Neural progenitor cell (in vitro differentiated cells): ENCODE results near the gene ZNF655. TPM values are rescaled to one million over a fixed set of nuclear protein-coding genes. Genes with fewer than 3 reads are reported as not detected.

ENCODE experiments used
- DNase-seq: peaks from one replicate; pipeline ENCODE4 v3.0.0-alpha.2; 2016; ENCODE audit warnings: low spot score
- H2AFZ ChIP-seq: fragments of 200-600 bp; sonication (generic); replicated peaks from 2 replicates; pipeline ENCODE4 v1.6.1; 2016; ENCODE audit warnings: antibody characterized with exemption
- H3F3A ChIP-seq: fragments of 200-600 bp; sonication (generic); 2 replicates; pipeline ENCODE4 v1.6.1; 2016; ENCODE audit warnings: antibody characterized with exemption, low read depth
- H3K27ac ChIP-seq: fragments of 200-600 bp; sonication (generic); 2 replicates; pipeline ENCODE4 v1.5.1; 2016; ENCODE audit warnings: mild to moderate bottlenecking
- H3K27me3 ChIP-seq: fragments of 200-600 bp; sonication (generic); 2 replicates; pipeline ENCODE4 v1.6.1; 2016; ENCODE audit warnings: mild to moderate bottlenecking, moderate library complexity
- H3K36me3 ChIP-seq: fragments of 200-600 bp; sonication (generic); 2 replicates; pipeline ENCODE4 v1.5.1; 2016
- H3K4me1 ChIP-seq: fragments of 200-600 bp; sonication (generic); 2 replicates; pipeline ENCODE4 v1.6.1; 2016; ENCODE audit warnings: mixed run types
- H3K4me2 ChIP-seq: fragments of 200-600 bp; sonication (generic); 2 replicates; pipeline ENCODE4 v1.6.1; 2016
- H3K4me3 ChIP-seq: fragments of 200-600 bp; sonication (generic); 2 replicates; pipeline ENCODE4 v1.5.1; 2016
- H3K79me2 ChIP-seq: fragments of 200-600 bp; sonication (generic); 2 replicates; pipeline ENCODE4 v1.6.1; 2016; ENCODE audit warnings: low read depth
- H3K9ac ChIP-seq: fragments of 200-600 bp; sonication (generic); 2 replicates; pipeline ENCODE4 v1.6.1; 2016
- H3K9me3 ChIP-seq: fragments of 200-600 bp; sonication (generic); 2 replicates; pipeline ENCODE4 v1.5.1; 2016; ENCODE audit warnings: low read depth
- H4K20me1 ChIP-seq: fragments of 200-600 bp; sonication (generic); 2 replicates; pipeline ENCODE4 v1.6.1; 2016; ENCODE audit warnings: low read depth
- H3K27ac Mint-ChIP-seq: 3 replicates; pipeline ENCODE4 v1.8.0; 2021; ENCODE audit warnings: mixed read lengths
- H3K27me3 Mint-ChIP-seq: 2 replicates; pipeline ENCODE4 v1.8.0; 2022; ENCODE audit warnings: low read depth, mild to moderate bottlenecking, inconsistent platforms, moderate library complexity, mixed read lengths; ENCODE audit not compliant: insufficient read depth
- H3K36me3 Mint-ChIP-seq: 3 replicates; pipeline ENCODE4 v1.8.0; 2021; ENCODE audit warnings: mixed read lengths
- H3K4me1 Mint-ChIP-seq: 3 replicates; pipeline ENCODE4 v1.8.0; 2021; ENCODE audit warnings: mixed read lengths
- H3K4me3 Mint-ChIP-seq: 3 replicates; pipeline ENCODE4 v1.8.0; 2021; ENCODE audit warnings: mild to moderate bottlenecking, moderate library complexity, mixed read lengths
- H3K9me3 Mint-ChIP-seq: 3 replicates; pipeline ENCODE4 v1.8.0; 2020; ENCODE audit warnings: mixed read lengths
- EZH2 ChIP-seq: fragments of 200-600 bp; sonication (generic); IDR thresholded peaks from 2 replicates; pipeline ENCODE4 v1.6.1; 2017; ENCODE audit warnings: antibody characterized with exemption, mild to moderate bottlenecking, moderate library complexity
- EZH2phosphoT487 ChIP-seq: fragments of 200-600 bp; sonication (generic); IDR thresholded peaks from 2 replicates; pipeline ENCODE4 v1.6.1; 2017; ENCODE audit warnings: antibody characterized with exemption
- total RNA-seq: library from RNA; depleted of rRNA; stranded (reverse); fragments of >200 nt; gene quantifications from 2 replicates; pipeline ENCODE4 v1.2.3, GENCODE V29; 2015; ENCODE audit warnings: low replicate concordance
- TF ChIP-seq, protein P1 (sequence below): fragments of 200-600 bp; sonication (generic); IDR thresholded peaks from 2 replicates; pipeline ENCODE4 v1.5.1; 2017; ENCODE audit warnings: antibody characterized with exemption, mild to moderate bottlenecking

ZNF655 gene
- total RNA-seq, 1 donor from 2014 or later, result 66.3 TPM

- Histone ChIP-seq H3K4me2 (no peak overlapping the region), H3K27ac (no peak overlapping the region), H4K20me1 (no peaks in the 10 kb centered on the region), H3F3A (no peaks in the 10 kb centered on the region), H3K36me3 (no peaks in the 10 kb centered on the region), H2AFZ (no peak overlapping the region), H3K4me3 (no peak overlapping the region), H3K9me3 (peaks cover 4% of the 10 kb centered on the region), H3K79me2 (no peaks in the 10 kb centered on the region), H3K27me3 (no peaks in the 10 kb centered on the region), H3K9ac (no peak overlapping the region), H3K4me1 (no peaks in the 10 kb centered on the region)
- Mint-ChIP-seq H3K4me1 (no peaks in the 10 kb centered on the region), H3K27ac (no peak overlapping the region), H3K9me3 (peaks cover 54% of the 10 kb centered on the region), H3K36me3 (peaks cover 37% of the 10 kb centered on the region), H3K27me3 (peaks cover 9% of the 10 kb centered on the region), H3K4me3 (no peak overlapping the region)
- TF ChIP-seq, protein P1, sequence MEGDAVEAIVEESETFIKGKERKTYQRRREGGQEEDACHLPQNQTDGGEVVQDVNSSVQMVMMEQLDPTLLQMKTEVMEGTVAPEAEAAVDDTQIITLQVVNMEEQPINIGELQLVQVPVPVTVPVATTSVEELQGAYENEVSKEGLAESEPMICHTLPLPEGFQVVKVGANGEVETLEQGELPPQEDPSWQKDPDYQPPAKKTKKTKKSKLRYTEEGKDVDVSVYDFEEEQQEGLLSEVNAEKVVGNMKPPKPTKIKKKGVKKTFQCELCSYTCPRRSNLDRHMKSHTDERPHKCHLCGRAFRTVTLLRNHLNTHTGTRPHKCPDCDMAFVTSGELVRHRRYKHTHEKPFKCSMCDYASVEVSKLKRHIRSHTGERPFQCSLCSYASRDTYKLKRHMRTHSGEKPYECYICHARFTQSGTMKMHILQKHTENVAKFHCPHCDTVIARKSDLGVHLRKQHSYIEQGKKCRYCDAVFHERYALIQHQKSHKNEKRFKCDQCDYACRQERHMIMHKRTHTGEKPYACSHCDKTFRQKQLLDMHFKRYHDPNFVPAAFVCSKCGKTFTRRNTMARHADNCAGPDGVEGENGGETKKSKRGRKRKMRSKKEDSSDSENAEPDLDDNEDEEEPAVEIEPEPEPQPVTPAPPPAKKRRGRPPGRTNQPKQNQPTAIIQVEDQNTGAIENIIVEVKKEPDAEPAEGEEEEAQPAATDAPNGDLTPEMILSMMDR, result no peak
- no peak for TF ChIP-seq EZH2
- TF ChIP-seq EZH2phosphoT487, result no peak
- no peak for DNase-seq
Observed at GRCh38 chr7:99539213-99539811, 19.1 kb upstream of the ZNF655 start.

DNA sequence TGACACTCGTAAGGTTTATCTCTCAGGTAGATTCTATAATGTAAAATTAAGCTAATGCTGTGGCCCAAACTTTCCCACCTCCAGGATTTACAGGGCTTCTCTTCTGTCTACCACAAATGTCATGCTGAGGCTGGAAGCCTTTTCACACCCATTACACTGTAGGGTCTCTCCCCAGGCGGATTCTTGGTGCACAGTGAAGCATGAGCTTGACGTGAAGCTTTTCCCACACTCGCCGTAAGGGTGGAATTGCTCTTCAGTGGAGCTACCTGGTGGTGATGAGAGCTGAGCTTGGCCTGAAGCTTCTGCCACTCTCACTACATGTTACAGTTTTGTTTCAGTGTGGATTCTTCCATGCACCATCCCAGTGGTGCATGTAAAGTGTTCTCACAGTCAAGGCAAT, 17.9 kb upstream of the ZNF655 start:
- H3K36me3 ChIP-seq, result no peaks in the 10 kb centered on the region
- peaks cover 11% of the 10 kb centered on the region for H3K27me3 Mint-ChIP-seq
- H3K27me3 ChIP-seq, result no peaks in the 10 kb centered on the region
- no peak overlapping the region for H2AFZ ChIP-seq
- no peaks in the 10 kb centered on the region for H4K20me1 ChIP-seq
- H3F3A ChIP-seq, result no peaks in the 10 kb centered on the region
- H3K27ac ChIP-seq, result no peak overlapping the region
- H3K4me1 ChIP-seq, result no peaks in the 10 kb centered on the region
- no peak overlapping the region for H3K27ac Mint-ChIP-seq
- no peak overlapping the region for H3K9ac ChIP-seq
- H3K36me3 Mint-ChIP-seq, result peaks cover 36% of the 10 kb centered on the region
- DNase-seq, result no peak
- TF ChIP-seq EZH2phosphoT487, result no peak
- no peak for TF ChIP-seq EZH2
- TF ChIP-seq, protein P1, result no peak
- no peak overlapping the region for H3K4me3 Mint-ChIP-seq
- H3K9me3 ChIP-seq, result peaks cover 4% of the 10 kb centered on the region
- H3K79me2 ChIP-seq, result no peaks in the 10 kb centered on the region
- H3K4me2 ChIP-seq, result no peak overlapping the region
- H3K9me3 Mint-ChIP-seq, result peaks cover 53% of the 10 kb centered on the region
- H3K4me3 ChIP-seq, result no peak overlapping the region
- no peaks in the 10 kb centered on the region for H3K4me1 Mint-ChIP-seq

GRCh38 chr7:99541212-99541611, 17.2 kb upstream of the ZNF655 start:
- Histone ChIP-seq H3K9ac (no peak overlapping the region), H3F3A (no peaks in the 10 kb centered on the region), H3K4me3 (no peak overlapping the region), H3K4me1 (no peaks in the 10 kb centered on the region), H2AFZ (no peak overlapping the region), H3K79me2 (no peaks in the 10 kb centered on the region), H3K4me2 (no peak overlapping the region), H3K36me3 (no peaks in the 10 kb centered on the region), H4K20me1 (no peaks in the 10 kb centered on the region), H3K9me3 (peaks cover 4% of the 10 kb centered on the region), H3K27me3 (no peaks in the 10 kb centered on the region), H3K27ac (no peak overlapping the region)
- Mint-ChIP-seq H3K4me1 (no peaks in the 10 kb centered on the region), H3K9me3 (peaks cover 53% of the 10 kb centered on the region), H3K36me3 (peaks cover 36% of the 10 kb centered on the region), H3K27ac (no peak overlapping the region), H3K4me3 (no peak overlapping the region), H3K27me3 (peaks cover 11% of the 10 kb centered on the region)
- TF ChIP-seq EZH2phosphoT487 (no peak), EZH2 (no peak)
- TF ChIP-seq, protein P1, result no peak
- DNase-seq, result no peak
